GM18520 (cell line): Measurements from ENCODE around the gene AIF1.

ENCODE experiments used
- ATAC-seq: cut with Tn5 transposase; IDR thresholded peaks from one replicate; pipeline ENCODE4 v1.9.1; 2021; ENCODE audit not compliant: unreplicated experiment

Gene AIF1

GRCh38 chr6:31641370-31641769 is 26.3 kb downstream of the AIF1 start:
- ATAC-seq = no peak

GRCh38 chr6:31642798-31643570 is 27.9 kb downstream of the AIF1 start:
- ATAC-seq = no peak

- no peak for ATAC-seq
Measured at GRCh38 chr6:31643818-31644454, 28.9 kb downstream of the AIF1 start.

GRCh38 chr6:31645325-31645724 is 30.3 kb downstream of the AIF1 start:
- ATAC-seq = no peak

GRCh38 chr6:31651602-31652191 is 36.7 kb downstream of the AIF1 start:
- ATAC-seq = peak; percentile 24

GRCh38 chr6:31652925-31653724 is 38.1 kb downstream of the AIF1 start:
- peak; percentile 40 for ATAC-seq

- no peak for ATAC-seq
Measured at GRCh38 chr6:31654574-31655348, 39.7 kb downstream of the AIF1 start.

- no peak for ATAC-seq
Measured at GRCh38 chr6:31655349-31656237, 40.6 kb downstream of the AIF1 start, which contains the start of gene APOM. TSS of gene APOM (plus strand) at chr6:31655894. CDS start at chr6:31655967, 73 bp downstream.

- ATAC-seq = no peak
Measured at GRCh38 chr6:31657406-31658157, 42.5 kb downstream of the AIF1 start.

GRCh38 chr6:31658158-31658688 is 43.2 kb downstream of the AIF1 start:
- ATAC-seq = no peak

- no peak for ATAC-seq
Measured at GRCh38 chr6:31658983-31659648, 44.1 kb downstream of the AIF1 start.

GRCh38 chr6:31659649-31660380 is 44.8 kb downstream of the AIF1 start:
- no peak for ATAC-seq

GRCh38 chr6:31660381-31661261 is 45.6 kb downstream of the AIF1 start, which contains the start of gene C6orf47:
TSS of gene C6orf47 (minus strand) at chr6:31660778. CDS start at chr6:31659947, 831 bp downstream.
- no peak for ATAC-seq

- ATAC-seq = no peak
Measured at GRCh38 chr6:31661262-31662123, 46.5 kb downstream of the AIF1 start.

- ATAC-seq = no peak
Measured at GRCh38 chr6:31662124-31662723, 47.2 kb downstream of the AIF1 start.
